Activated gamma-delta T cell treated with Interleukin-2 at 50 U/mL for 16 hours (primary cell): ENCODE data around the gene PRKAB1.

Experiments used
- DNase-seq: peaks from one replicate; pipeline ENCODE4 v3.0.0-alpha.2; 2020

PRKAB1 gene

DNA sequence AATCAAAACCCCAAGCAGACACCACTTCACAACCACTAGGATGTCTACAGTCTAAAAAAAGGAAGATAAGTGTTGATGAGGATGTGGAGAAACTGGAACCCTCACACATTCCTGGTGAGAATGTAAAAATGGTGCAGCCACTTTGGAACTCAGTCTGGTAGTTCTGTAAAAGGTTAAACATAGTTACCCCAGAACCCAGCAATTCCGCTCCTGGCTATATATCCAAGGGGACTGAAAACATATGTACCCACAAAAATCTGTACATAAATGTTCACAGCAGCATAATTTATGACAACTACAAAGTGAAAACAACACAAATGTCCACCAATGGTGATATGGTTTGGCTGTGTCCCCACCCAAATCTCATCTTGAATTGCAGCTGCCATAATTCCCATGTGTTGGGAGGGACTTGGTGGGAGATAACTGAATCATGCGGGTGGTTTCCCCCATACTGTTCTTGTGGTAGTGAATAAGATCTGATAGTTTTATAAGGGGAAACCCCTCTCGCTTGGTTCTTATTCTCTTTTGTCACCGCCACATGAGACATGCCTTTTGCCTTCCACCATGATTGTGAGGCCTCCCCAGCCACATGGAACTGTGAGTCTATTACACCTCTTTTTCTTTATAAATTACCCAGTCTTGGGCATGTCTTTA lies 46.8 kb downstream of the PRKAB1 start:
- DNase-seq, result no peak

DNA sequence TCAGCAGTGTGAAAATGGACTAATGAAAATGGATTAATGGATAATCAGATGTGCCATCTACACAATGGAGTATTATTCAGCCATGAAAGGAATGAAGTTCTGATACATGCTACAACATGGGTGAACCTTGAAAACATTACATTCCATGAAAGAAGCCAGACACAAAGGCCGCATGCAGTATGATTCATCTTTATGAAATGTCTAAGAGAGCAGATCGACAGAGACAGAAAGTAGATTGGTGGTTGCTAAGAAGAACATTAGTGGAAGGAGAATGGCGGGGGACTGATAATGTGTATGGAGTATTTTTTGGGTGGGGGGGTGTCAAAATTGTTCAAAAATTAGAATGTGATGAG lies 47.3 kb downstream of the PRKAB1 start:
- no peak for DNase-seq

DNA sequence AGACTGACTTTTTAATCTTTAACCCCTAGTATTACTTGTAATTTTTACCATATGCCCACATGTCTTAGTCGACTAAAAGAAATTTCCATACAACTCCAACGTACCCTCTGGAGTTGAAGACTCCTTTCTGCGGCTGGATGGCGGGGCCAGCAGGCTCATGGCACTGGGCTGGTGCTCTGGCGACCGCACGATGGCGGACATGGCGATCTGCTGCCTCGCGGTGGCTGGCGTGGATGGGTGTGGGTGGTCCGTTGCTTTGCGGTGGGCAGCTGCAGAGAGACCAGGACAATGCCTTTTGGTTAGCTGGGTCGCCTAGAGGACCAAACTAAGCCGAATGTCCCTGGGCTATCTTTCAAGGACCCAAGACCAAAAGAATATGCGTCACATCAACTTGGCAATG lies 50.2 kb downstream of the PRKAB1 start:
- no peak for DNase-seq

DNA sequence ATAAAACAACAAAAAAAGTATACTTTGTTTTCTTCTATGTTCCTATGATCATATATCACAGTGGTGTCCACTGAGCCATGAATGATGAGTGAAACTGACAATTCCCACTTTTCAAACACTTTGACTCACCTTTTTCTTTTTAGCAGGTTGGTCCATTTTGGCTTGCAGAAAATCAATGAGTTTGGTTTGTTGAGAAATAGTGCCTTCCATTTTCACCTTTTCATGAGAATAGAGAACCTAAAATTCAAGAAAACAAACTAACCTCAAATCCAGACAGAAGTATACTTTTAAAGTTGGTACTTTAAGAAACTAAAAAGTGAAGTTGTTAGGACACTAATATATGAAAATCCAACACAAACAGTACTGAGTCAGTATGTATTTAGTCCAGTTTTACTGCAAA lies 52.4 kb downstream of the PRKAB1 start:
- no peak for DNase-seq

DNA sequence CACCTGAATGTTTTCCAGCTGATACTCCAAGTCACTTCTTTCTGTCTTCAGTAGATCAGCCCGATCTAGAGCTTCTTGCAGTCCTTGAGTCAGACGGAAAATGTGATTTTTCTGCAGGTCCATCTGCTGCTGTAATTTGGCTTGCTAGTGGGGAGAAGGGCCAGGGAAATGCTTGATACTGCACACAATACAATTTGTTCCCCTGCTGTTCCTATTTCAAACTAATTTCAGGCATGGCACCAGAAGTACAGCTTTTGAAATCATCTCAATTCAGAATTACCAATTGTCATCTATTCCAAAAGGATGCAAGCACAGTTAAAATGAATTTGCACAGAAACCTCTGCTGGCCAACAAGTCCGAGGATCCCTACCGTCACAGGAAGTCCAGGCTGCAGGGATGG lies 53.4 kb downstream of the PRKAB1 start:
- DNase-seq, result no peak

DNA sequence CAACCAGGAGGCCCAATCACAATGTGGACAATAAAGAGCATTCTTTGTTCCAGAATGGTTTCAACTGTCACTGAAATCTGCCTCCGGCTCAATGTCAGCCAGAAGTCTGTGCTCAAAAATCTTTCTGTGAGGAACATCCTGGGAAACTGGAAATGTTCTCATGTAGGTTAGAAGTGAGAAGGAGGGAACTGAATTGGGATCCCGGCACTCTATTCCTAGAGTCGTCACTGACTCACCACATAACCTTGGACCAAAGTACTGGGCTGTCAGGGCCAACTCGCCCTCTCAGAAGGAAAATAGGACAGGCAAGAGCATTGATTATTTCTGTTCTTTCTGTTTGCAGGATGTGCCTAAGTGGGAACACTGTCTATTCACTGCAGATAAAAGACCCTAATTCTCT lies 57.6 kb downstream of the PRKAB1 start:
- no peak for DNase-seq

DNA sequence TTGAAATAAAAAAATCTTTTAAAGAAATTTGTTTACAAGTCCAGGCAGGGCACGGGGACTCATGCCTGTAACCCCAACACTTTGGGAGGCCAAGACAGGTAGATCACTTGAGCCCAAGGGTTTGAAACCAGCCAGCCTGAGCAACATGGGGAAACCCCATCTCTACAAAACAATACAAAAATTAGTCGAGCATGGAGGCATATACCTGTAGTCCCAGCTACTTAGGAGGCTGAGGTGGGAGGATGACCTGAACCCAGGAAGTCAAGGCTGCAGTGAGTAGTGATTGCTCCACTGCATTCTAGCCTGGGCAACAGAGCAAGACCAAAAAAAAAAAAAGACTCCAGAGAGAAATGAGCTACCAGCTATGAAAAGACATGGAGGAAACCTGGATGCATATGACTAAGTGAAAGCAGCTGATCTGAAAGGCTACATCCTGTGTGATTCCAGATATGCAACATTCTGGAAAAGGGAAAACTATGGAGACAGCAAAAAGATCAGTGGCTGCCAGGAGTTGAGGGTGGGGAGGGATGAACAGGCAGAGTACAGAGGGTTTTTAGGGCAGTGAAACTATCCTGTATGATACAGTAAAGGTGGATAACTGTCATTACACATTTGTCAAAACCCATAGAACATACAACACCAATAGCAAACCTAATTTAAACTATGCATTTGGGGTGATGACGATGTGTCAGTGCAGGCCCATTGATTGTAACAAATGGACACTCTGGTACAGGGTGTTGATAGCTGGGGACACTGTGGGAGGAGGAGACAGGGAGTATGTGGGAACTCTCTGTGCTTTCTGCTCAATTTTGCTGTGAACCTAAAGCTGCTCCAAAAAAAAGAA lies 59.9 kb downstream of the PRKAB1 start:
- DNase-seq, result no peak

DNA sequence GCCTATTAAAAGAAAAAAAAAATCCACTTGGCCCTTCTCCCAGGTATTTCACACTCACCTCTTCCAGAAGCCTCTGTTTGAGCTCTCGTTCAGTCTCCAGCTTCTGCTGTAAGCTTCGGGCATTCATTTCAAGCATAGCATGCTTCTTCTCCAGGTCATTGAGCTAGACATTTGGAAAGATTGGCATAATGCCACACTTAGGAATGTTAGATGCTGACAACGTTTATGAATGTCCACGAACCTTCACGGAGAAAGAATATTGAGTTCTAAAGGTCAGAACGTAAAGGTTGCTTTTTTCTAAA lies 60.5 kb downstream of the PRKAB1 start:
- no peak for DNase-seq

DNA sequence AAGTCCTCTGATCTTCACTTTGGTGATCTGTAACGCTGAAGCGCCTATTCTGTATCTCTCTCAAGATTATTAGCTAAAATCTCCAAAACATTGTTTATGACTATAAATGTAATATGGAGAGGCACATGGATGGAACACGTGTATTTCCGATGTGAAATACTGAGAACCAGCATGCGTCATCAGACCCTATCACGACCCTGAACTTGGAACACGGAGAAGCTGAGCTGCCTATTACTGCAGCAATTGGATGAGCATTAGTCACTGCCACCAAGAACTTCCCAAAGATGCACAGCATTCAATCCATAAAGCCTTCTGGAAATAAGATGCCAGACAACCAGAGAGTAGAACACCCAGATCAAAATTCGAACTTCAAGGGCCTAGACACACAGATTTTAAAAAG lies 61.9 kb downstream of the PRKAB1 start:
- no peak for DNase-seq

DNA sequence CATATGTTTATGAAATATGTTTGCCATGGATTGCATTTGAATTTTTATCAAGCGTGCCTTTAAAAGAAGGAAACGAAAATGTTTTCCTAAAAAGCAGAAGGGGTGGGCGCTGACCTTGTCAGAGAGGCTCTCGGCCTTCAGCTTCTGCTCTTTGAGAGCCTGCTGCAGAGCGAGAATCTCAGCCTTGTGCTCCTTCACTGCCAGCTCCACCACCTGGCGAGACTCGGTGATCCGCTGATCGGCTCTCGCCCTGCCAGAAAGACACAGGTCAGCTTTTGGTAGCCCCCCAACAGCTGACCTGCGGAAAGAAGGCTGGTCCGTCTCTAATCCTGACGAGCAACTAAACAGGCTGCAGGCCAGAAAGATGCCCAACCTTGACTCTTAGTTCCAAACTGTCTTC lies 62.4 kb downstream of the PRKAB1 start:
- no peak for DNase-seq
